Renal cortex interstitium (tissue), 15 donors: ENCODE measurements around the gene TOX4. TPM values are rescaled to one million over a fixed set of nuclear protein-coding genes. Genes with fewer than 3 reads are reported as not detected.
A peak's percentile ranks its signal among the peaks of the same experiment; 100 is the strongest.
"Not testable (repeated sequence)": the region's sequence is repeated elsewhere in the genome, so short reads cannot be mapped to it uniquely, and the experiment has no call there.

Experiments
- DNase-seq, 11 donors: peaks; one replicate each; pipeline ENCODE4 v3.0.0-alpha.2; 2013; ENCODE audit warnings: low read depth in 9 of 11, low spot score in 4 of 11; ENCODE audit errors: extremely low read depth in 1 of 11
- long read RNA-seq, 16 experiments: transcript quantifications; one replicate each; lab custom pipeline, GENCODE V29; 2026
- polyA plus RNA-seq, 3 donors: library from polyadenylated mRNA; unstranded; fragments of 120-200 nt; gene quantifications; one replicate each; pipeline ENCODE4 v1.2.1, GENCODE V29; 2013; ENCODE audit not compliant: insufficient read length in 3 of 3

TOX4 gene
- polyA plus RNA-seq = 10 to 100 TPM; 59.1 to 61.8 (median 61.0) TPM
- long read RNA-seq, donor 1, transcript TOX4-208 (4 exons, 704 nt) = major isoform, 6 of 25 reads
- long read RNA-seq, donor 1, partial matches to known transcripts = 17 of 25 reads
- long read RNA-seq, donor 1, other reads (novel, unspliced or antisense) = 0 of 25 reads
- long read RNA-seq, donor 2, transcript TOX4-208 (4 exons, 704 nt) = major isoform, 7 of 50 reads
- long read RNA-seq, donor 2, partial matches to known transcripts = 42 of 50 reads
- long read RNA-seq, donor 2, other reads (novel, unspliced or antisense) = 0 of 50 reads
- long read RNA-seq, donor 3, full-length matches to known transcripts = 7 of 52 reads
- long read RNA-seq, donor 3, partial matches to known transcripts = 45 of 52 reads
- long read RNA-seq, donor 3, other reads (novel, unspliced or antisense) = 0 of 52 reads
- long read RNA-seq, donor 4, full-length matches to known transcripts = 9 of 120 reads
- long read RNA-seq, donor 4, partial matches to known transcripts = 44 of 120 reads
- long read RNA-seq, donor 4, other reads (novel, unspliced or antisense) = 67 of 120 reads
- long read RNA-seq, donor 5 = 0 reads
- long read RNA-seq, donor 6, partial matches to known transcripts = 37 of 45 reads
- long read RNA-seq, donor 6, other reads (novel, unspliced or antisense) = 0 of 45 reads
- long read RNA-seq, donor 7, full-length matches to known transcripts = 9 of 136 reads
- long read RNA-seq, donor 7, partial matches to known transcripts = 115 of 136 reads
- long read RNA-seq, donor 7, other reads (novel, unspliced or antisense) = 12 of 136 reads
- long read RNA-seq, donor 8 = 0 reads
- long read RNA-seq, donor 9, full-length matches to known transcripts = 9 of 27 reads
- long read RNA-seq, donor 9, partial matches to known transcripts = 18 of 27 reads
- long read RNA-seq, donor 9, other reads (novel, unspliced or antisense) = 0 of 27 reads
- long read RNA-seq, donor 10, full-length matches to known transcripts = 9 of 32 reads
- long read RNA-seq, donor 10, partial matches to known transcripts = 23 of 32 reads
- long read RNA-seq, donor 10, other reads (novel, unspliced or antisense) = 0 of 32 reads
- long read RNA-seq, donor 11, full-length matches to known transcripts = 9 of 88 reads
- long read RNA-seq, donor 11, partial matches to known transcripts = 53 of 88 reads
- long read RNA-seq, donor 11, other reads (novel, unspliced or antisense) = 26 of 88 reads
- long read RNA-seq, donor 12, full-length matches to known transcripts = 5 of 14 reads
- long read RNA-seq, donor 12, partial matches to known transcripts = 9 of 14 reads
- long read RNA-seq, donor 12, other reads (novel, unspliced or antisense) = 0 of 14 reads
- long read RNA-seq, donor 13 = 0 reads
- long read RNA-seq, donor 14, full-length matches to known transcripts = 6 of 28 reads
- long read RNA-seq, donor 14, partial matches to known transcripts = 22 of 28 reads
- long read RNA-seq, donor 14, other reads (novel, unspliced or antisense) = 0 of 28 reads
- long read RNA-seq, donor 15, full-length matches to known transcripts = 3 of 18 reads
- long read RNA-seq, donor 15, partial matches to known transcripts = 15 of 18 reads
- long read RNA-seq, donor 15, other reads (novel, unspliced or antisense) = 0 of 18 reads
- long read RNA-seq, donor 16, full-length matches to known transcripts = 27 of 456 reads
- long read RNA-seq, donor 16, partial matches to known transcripts = 244 of 456 reads
- long read RNA-seq, donor 16, other reads (novel, unspliced or antisense) = 185 of 456 reads

- peak; percentile 97 to 99 (median 98) for DNase-seq
Measured at GRCh38 chr14:21476925-21477681, at the start of gene TOX4, which contains the start of gene RAB2B. Gene TOX4 (plus strand): TSS chr14:21477195. CDS start chr14:21477279, 84 bp downstream. Gene RAB2B (minus strand): TSS chr14:21476959. CDS start chr14:21476872, 87 bp downstream.

GRCh38 chr14:21428930-21429329, 48.1 kb upstream of the TOX4 start:
- DNase-seq = no peak

- DNase-seq = no peak
Measured at GRCh38 chr14:21431126-21431525, 45.9 kb upstream of the TOX4 start.

- peak in 1 of 11 donors; percentile 26 for DNase-seq
Measured at GRCh38 chr14:21436567-21437062, 40.4 kb upstream of the TOX4 start.

GRCh38 chr14:21437063-21437901, 39.7 kb upstream of the TOX4 start:
- DNase-seq = peak; percentile 99 to 100 (median 99)

GRCh38 chr14:21440859-21441258, 36.1 kb upstream of the TOX4 start:
- DNase-seq = no peak

- not testable (repeated sequence) for DNase-seq
Measured at GRCh38 chr14:21442657-21443056, 34.3 kb upstream of the TOX4 start.

- no peak for DNase-seq
Measured at GRCh38 chr14:21449899-21450216, 27.1 kb upstream of the TOX4 start.

GRCh38 chr14:21454843-21455544, 22.0 kb upstream of the TOX4 start:
- DNase-seq = peak in 2 of 11 donors; percentile 8 to 22

- DNase-seq = no peak
Measured at GRCh38 chr14:21455592-21455911, 21.4 kb upstream of the TOX4 start.

- peak; percentile 98 to 100 (median 99) for DNase-seq
Measured at GRCh38 chr14:21455912-21456667, 20.9 kb upstream of the TOX4 start, which contains the start of gene CHD8. Gene CHD8 (minus strand): TSS chr14:21456123. CDS start chr14:21431643, 24,480 bp downstream.

- DNase-seq = no peak
Measured at GRCh38 chr14:21467616-21468015, 9.4 kb upstream of the TOX4 start.

GRCh38 chr14:21475767-21476522, 1.1 kb upstream of the TOX4 start:
- DNase-seq = no peak

- DNase-seq = peak in 6 of 11 donors; percentile 52 to 74 (median 67)
Measured at GRCh38 chr14:21476523-21476924, 471 bp upstream of the TOX4 start.
